Mononuclear cell (primary cell): ENCODE data around the gene AGXT. TPM values are rescaled to one million over a fixed set of nuclear protein-coding genes. Genes with fewer than 3 reads are reported as not detected.

ENCODE experiments used
- H3K27me3 ChIP-seq: 2 replicates; pipeline ENCODE4 v1.6.0; 2011; ENCODE audit warnings: low read length, control low read depth; ENCODE audit not compliant: insufficient read depth
- H3K4me1 ChIP-seq: 2 replicates; pipeline ENCODE4 v1.5.1; 2011; ENCODE audit warnings: mild to moderate bottlenecking, low read length, control low read depth; ENCODE audit not compliant: insufficient read depth
- H3K4me3 ChIP-seq: 2 replicates; pipeline ENCODE4 v1.5.1; 2011; ENCODE audit warnings: mild to moderate bottlenecking, low read length, moderate library complexity
- H3K9me3 ChIP-seq: 2 replicates; pipeline ENCODE4 v1.5.1; 2011; ENCODE audit warnings: low read depth, mild to moderate bottlenecking, control low read depth, low read length
- total RNA-seq: library from RNA; depleted of rRNA; stranded (reverse); fragments of >200 nt; gene quantifications from one replicate; pipeline ENCODE4 v1.2.3, GENCODE V29; 2012

AGXT gene
- total RNA-seq, 1 donor, result not detected

DNA sequence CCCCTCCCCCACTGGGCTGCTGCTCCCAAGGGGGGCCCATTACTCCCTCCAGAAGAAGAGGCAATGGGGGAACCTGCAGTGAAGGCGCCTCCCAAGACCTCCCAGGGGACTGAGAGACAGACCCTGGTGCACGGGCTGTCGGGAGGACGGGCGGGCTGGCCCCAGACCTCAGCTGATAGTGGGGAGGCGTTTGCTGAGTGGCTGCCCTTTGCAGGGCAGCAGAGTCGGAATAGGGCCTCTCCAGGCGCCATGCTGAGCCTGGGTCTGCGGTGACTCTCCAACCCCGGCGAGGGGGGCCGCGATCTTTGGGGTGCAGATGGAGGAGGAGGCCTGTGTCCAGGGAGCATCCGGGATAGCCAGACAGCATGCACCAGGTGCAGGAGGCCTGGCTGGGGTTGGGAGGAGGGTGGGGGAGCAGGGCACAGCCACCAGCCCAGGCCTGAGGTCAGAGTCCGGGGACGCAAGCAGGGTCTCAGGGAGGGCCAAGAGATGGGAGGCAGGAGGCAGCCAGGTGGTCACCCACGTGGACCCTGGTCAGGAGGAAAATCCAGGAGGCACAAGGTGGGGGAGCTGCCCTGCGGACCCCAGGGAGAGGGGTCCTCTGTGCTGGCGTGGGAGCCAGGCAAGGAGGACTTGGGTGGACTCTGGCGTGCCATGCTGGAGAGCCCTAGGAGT, 48.5 kb downstream of the AGXT start:
- Histone ChIP-seq H3K9me3 (no peaks in the 10 kb centered on the region), H3K4me3 (no peak overlapping the region), H3K27me3 (peaks cover 7% of the 10 kb centered on the region), H3K4me1 (no peaks in the 10 kb centered on the region)

DNA sequence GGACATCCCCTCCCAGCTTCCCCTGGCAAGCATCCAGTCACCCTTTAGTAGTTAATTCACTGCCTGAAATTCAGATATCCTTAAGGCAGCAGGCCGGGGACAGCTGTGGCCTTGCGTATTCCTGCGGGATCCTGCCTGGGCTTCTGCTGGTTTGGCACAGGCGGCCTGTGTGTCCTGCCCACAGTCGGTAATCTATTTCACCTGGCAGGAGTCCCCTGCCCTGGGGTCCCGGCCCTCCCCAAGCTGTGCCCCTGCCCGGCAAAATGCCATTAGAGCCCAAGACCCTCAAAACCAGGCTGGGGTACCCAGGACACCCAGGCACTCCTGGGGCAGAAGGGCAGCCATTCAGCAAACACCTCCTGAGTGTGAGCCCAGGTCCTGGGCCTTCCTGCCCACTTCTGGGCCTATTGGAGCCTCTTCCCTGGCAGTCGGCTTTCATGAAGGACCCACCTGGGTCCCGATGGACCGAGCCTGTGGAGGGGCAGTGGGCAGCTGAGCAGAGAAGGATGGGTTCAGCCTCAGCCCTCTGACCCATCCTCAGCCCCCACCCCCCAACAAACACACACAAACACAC, 49.1 kb downstream of the AGXT start:
- Histone ChIP-seq H3K27me3 (peaks cover 7% of the 10 kb centered on the region), H3K4me1 (no peaks in the 10 kb centered on the region), H3K4me3 (no peak overlapping the region), H3K9me3 (no peaks in the 10 kb centered on the region)

DNA sequence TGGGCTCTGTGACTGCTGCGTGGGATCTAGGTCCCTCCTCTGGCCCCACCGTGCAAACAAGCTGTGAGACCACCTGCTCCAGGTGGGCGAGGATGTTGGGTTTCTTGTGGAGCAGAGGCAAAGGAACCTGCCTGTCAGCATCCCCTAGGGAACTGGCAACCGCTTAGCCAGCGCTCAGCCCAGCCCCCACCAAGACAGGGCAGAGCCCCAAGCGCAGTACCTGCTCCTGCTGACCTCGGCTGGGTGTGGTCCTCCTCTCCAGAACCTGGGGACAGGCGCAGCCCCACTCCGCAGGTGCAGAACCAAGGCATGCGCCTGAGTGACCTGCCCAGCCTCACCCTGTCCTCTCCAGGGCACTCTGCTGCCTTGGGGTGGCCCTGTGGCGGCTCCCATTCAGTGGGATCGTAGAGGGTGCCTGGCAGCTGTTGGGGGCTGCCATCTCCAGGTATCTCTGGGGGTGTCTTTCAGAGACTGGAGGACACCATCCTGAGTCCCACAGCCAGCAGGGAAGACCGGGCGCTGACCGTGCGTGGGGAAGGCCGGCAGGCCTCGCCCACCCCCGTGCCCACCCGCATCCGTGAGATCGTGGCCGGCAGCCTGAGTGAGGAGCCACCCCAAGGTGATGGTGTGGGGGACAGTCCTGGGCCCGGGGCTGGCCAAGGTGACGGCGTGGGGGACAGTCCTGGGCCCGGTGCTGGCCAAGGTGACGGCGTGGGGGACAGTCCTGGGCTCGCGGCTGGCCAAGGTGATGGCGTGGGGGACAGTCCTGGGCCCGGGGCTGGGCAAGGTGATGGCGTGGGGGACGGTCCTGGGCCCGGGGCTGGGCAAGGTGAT, 49.9 kb downstream of the AGXT start:
- no peaks in the 10 kb centered on the region for H3K9me3 ChIP-seq
- no peak overlapping the region for H3K4me3 ChIP-seq
- H3K27me3 ChIP-seq, result peaks cover 7% of the 10 kb centered on the region
- H3K4me1 ChIP-seq, result no peaks in the 10 kb centered on the region

DNA sequence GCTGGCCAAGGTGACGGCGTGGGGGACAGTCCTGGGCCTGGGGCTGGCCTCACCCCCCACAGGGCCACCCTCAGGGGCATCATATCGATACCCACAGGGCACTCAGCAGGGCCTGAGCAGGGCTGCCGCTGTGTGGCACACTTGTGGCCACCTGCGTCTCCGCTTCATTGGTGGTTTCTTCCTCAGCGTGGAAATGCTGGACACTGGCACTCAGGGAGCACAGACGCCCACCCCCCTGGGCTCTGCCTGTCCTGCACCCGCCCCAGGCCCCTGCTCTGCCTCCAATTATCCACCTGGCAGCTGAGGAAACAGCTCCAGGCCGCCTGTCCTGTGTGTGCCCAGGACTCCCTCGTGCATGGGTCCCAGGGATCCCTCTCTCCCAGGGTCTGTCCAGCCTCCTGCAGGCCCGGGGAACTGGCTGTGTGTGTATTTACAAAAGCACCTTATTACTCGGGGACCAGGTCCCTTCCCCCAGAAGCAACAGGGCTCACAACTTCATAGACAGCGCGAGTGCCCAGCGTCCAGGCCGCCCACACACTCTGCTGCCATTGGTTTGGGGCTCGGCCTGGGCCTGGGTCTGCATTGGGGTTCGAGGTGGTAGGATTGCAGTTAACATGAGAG, 50.6 kb downstream of the AGXT start:
- H3K27me3 ChIP-seq, result peaks cover 7% of the 10 kb centered on the region
- H3K9me3 ChIP-seq, result no peaks in the 10 kb centered on the region
- no peak overlapping the region for H3K4me3 ChIP-seq
- no peaks in the 10 kb centered on the region for H3K4me1 ChIP-seq

DNA sequence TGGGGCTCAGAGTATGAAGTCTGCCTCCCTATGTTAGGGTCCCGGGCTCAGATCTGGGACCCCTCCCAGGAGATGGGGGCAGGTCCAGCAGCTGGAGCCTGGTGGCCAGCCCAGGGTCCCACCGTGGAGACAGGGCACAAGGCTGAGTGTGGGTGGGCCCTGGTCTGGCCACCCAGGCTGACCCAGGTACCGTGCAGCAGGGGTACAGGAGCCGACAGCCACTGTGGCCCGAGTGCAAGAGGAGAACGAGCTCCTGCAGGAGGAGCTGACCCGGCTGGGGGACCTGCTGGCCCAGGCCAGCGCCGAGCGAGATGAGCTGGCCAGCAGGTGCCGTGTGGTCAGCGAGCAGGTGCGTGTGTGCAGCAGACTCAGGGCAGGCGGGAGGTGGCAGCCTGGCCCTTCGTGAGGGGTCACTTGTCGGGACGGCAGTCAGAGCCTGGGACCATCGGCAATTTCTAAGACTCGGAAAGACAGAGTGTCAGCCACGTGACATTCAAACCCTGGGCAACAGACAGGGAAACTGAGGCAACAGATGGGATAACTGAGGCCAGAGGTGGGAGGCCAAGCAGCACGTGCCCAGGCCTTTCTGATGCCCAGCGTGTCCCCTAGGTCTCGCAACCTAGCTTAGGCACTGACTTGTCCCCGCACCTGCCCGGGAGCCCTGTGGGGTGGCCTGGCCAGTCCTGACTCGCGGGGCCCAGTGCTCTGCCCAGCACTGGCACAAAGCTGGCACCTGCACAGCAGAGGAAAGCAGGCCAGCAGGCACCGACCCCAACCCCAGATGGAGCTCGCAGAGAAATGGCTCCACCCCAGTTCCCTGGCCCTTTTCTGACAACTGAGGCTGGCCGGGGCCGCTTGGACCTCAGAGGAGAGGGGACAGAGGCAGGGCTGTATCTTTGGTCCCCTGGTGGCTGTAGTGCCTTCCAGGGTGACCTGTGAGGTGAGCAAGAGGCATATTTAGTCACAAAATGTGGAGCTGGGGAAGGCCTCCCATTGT, 51.5 kb downstream of the AGXT start:
- H3K4me1 ChIP-seq, result no peaks in the 10 kb centered on the region
- no peaks in the 10 kb centered on the region for H3K9me3 ChIP-seq
- H3K27me3 ChIP-seq, result peaks cover 6% of the 10 kb centered on the region
- H3K4me3 ChIP-seq, result no peak overlapping the region

DNA sequence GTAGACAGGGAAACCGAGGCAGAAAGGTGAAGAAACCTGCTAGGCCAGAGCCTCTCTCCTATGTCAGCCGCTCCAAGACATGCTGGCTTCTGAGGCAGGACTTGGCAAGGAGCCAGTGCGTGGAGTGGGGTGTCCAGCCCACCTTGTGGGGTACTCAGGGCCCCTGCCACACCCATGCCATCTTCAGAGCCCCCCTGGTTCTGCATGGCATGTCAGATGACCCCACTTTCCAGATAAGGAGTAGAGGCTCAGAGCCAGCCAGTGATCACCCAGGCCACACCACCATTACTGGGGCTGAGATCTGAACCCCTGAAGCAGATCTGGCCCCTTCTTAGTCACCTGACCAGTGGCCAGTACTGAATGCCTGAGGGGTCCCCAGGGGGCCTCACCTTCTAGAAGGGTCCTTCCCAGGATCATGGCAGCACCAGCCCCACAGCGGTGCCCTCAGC, 52.2 kb downstream of the AGXT start:
- Histone ChIP-seq H3K27me3 (peaks cover 2% of the 10 kb centered on the region), H3K9me3 (no peaks in the 10 kb centered on the region), H3K4me1 (no peaks in the 10 kb centered on the region), H3K4me3 (no peak overlapping the region)

DNA sequence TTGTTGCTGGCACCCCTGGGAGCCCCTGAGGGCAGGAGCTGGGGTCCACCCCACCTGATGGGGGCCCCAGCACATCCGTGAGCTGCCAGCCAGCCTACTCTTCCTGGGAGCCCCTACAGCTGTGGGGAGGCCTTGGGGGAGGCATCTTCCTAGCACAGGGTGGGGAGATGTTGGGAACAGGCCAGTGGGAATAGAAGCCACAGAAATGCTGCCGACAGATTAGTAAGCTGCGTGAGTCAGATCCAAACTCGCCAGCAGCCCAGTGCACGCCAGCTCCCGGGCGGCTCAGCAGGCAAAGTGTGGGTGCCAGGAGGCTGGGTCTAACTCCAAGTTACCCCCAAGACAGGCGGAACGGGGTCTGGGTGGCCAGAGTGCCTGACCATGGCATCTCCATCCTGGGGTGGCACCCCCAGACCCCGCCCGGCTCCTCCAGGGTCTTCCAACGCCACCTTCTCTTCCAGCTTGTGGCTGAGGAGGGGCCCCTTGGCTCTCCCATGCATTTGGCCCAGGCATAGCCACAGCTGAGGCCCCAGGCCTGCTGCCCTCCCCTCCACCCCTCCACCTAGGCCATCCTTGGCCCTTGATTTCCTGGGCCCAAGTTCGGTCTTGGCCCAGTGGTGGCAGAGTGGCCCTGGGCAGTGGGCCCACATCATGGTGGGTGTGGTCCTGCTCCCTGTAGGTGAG, 52.8 kb downstream of the AGXT start:
- no peaks in the 10 kb centered on the region for H3K9me3 ChIP-seq
- H3K27me3 ChIP-seq, result no peaks in the 10 kb centered on the region
- no peaks in the 10 kb centered on the region for H3K4me1 ChIP-seq
- H3K4me3 ChIP-seq, result no peak overlapping the region

DNA sequence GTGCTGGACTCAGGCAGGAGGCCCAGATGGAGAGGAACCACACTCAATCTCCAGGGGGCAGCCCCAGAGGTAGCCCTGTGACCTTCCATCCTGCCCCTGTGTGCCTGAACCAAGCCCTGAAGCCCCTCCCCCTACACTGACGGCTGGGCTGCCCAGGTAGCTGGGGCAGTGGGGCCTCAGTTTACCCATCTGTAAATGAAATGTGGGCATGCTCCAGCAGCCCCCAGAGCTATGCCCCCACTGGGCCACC, 53.3 kb downstream of the AGXT start:
- H3K4me3 ChIP-seq, result no peak overlapping the region
- H3K9me3 ChIP-seq, result no peaks in the 10 kb centered on the region
- no peaks in the 10 kb centered on the region for H3K27me3 ChIP-seq
- no peaks in the 10 kb centered on the region for H3K4me1 ChIP-seq

DNA sequence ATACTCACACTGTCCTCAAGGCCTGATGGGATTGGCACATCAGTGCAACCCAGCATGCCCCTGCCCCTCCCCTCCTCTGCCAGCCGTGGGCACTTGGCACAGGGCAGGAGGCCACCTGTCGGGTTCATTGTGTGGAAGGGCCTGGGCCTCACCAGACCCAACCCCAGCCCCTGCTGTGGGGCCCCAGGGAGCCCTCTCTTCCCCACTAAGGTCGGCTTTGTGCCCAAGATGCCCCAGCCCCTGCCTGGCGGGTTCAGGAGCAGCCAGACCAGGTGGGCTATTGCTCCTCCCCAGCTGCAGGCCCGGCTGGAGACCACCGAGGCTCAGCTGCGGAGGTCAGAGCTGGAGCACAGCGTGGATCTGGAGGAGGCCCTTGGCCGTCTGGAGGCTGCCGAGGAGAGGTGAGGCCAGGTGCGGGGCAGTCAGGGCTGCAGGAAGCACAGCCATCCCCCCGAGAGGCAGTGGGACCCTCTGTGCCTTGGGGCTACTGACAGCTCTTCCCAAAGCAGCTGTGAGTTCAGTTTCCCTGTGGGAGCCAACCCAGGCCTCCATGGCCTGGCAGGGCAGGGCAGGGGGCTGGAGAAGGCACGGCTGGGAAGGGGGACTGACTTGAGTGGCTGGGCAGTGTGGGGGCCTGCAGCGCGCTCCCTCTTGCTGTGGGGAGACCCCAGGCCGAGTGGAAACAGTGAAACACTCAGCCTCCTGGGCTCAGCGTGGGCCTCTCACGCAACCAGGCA, 53.8 kb downstream of the AGXT start:
- no peaks in the 10 kb centered on the region for H3K27me3 ChIP-seq
- H3K4me1 ChIP-seq, result no peaks in the 10 kb centered on the region
- H3K9me3 ChIP-seq, result no peaks in the 10 kb centered on the region
- H3K4me3 ChIP-seq, result no peak overlapping the region

DNA sequence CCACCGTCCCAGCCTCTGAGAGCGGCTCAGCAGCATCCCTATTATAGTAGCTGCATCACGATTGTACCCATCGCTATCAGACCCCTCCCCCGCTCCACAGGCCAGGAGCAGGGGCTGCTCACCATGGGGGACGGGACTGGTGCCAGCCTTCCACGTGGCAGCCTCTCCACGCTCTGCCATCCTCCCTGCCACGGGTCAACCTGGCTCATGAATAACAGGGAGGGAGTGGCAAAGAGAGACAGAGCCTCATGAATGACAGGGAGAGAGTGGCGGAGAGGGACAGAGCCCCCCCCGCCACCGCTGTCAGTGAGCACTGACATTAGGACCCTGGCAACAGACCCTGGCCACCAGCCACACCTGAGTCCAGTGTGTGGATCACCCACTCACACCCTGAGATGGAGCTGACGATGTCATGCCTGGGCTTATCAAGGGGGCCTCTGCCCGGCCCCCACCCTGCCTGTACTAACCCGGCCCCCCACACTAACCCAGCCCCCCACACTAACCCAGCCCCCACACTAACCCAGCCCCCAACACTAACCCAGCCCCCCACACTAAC, 54.4 kb downstream of the AGXT start:
- no peaks in the 10 kb centered on the region for H3K27me3 ChIP-seq
- H3K4me1 ChIP-seq, result no peaks in the 10 kb centered on the region
- no peak overlapping the region for H3K4me3 ChIP-seq
- H3K9me3 ChIP-seq, result no peaks in the 10 kb centered on the region

DNA sequence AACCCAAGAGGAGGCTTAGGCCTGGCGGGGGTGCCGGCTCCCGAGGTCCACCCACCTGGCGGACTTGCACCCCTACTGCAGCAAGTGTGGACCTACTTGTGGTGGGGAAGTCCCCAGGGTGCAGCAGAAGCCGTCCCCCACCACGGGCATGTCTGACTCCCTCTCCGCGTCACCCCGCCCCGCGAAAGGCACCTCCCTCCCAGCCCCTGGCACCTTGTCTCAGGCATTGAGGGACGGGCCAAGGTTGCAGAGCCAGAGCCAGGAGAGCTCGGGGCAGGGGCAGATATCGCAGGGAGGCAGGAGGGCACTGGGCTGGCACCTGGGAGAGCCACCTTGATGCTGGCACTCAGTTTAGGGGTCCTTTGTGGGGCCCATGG, 56.6 kb downstream of the AGXT start:
- H3K4me1 ChIP-seq, result no peaks in the 10 kb centered on the region
- H3K4me3 ChIP-seq, result no peak overlapping the region
- H3K9me3 ChIP-seq, result no peaks in the 10 kb centered on the region
- no peaks in the 10 kb centered on the region for H3K27me3 ChIP-seq

DNA sequence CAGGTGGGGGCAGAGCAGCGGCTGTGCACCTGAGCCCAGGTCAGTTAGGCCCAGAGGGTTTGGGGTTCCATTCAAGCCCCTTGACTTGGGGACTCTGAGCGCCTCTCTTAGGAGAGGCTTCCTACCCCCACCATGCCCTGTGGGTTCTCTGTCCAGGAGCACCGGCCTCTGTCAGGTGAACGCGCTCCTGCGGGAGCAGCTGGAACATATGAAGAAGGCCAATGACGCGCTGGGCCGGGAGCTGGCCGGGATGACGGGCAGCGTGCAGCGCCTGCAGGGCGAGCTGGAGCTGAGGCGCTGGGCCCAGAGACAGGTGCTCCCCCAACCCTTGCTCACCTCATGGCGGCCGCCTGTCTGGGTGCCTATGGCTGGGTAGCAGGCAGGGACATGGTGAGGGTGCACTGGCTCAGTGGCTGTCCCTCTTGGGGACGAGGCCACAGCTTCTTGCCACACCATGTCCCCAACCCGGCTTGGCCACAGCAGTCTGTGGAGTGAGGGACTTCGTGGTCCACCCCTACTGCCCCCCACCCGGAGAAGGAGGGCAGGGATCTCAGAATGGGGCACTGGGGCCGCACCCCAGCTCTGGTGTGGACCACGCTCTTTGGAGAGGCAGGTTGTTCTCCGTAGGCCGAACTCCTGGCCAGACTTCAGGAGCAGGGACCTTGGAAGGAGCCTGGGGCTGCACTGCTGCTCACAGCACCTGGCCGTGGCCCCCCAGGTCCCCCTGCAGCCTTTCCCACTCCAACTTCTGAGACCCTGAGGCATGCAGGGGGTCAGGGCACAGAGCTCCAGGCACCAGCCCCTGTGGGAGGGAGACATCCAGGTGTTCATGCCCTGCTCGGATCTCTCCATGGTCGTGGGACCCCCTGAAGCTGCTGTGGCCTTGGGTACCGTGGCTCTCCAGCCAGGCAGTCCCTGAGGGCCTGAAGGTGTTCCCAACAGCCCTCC, 57.2 kb downstream of the AGXT start:
- no peaks in the 10 kb centered on the region for H3K27me3 ChIP-seq
- no peak overlapping the region for H3K4me3 ChIP-seq
- no peaks in the 10 kb centered on the region for H3K9me3 ChIP-seq
- H3K4me1 ChIP-seq, result no peaks in the 10 kb centered on the region
